ENCODE data around the gene MMP3.

MMP3 gene

GRCh38 chr11:102831489-102832440 is 11.6 kb downstream of the MMP3 start:
- DNase-seq (ENCODE audit: low read depth, low spot score) = peak; percentile 72

- DNase-seq (ENCODE audit: low read depth, low spot score) = no peak
These were observed 12.3 kb downstream of the MMP3 start for GRCh38 chr11:102831128-102831488.

DNA sequence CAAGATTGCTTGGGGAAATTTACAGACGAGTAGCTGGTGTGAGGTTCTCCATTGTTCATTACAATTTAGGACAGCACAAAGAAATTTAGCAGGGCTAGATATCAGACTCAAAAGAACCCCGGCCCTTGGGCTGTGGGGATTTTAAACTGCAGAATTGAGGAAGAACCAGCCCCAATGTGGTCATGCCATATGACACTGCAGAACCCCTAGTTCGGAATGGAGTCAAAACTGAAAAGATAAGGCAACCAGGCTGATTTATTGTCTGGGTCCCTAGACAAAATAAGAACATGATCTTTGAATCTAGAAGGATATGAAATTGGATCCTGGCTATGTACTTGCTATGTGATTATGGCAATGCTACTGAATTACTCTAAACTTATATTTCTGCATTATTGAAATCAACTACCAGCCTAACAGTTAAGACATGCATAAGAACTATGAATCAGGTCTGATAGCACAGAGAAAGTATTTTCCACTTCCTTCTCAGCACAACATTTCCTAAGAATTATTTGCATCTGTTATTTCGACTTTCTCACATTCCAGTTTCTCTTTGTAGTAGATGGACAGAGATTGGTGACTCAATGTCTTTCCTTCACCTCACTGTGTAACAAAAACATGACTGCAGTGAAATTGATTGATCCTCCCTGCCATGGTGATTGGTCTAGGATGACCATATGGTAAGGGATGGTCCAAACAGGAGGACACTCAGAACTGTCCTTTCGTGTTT is 13.2 kb downstream of the MMP3 start:
- no peak for DNase-seq (ENCODE audit: low read depth, low spot score)

GRCh38 chr11:102829316-102830000 is 14.0 kb downstream of the MMP3 start:
- DNase-seq (ENCODE audit: low read depth, low spot score) = no peak

DNA sequence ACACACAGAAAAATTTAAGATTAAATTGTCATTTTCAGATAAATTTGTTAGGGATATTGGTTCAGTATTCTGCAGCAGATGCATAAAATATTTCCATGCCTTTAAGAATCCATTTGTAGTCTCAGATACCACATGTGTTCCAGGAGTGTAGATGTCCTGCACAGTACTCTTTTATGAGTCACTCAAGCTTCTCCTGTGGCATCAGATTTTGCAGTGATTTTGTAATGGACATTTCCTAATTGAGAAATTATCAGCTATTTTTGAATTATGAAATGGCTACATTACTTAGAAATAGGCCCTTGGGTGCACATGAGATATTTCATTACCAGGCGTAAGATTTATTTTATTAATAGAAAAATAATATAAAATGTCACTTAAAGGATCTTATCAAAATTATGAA is 18.9 kb downstream of the MMP3 start:
- DNase-seq (ENCODE audit: low read depth, low spot score) = no peak

GRCh38 chr11:102819491-102819890 is 23.9 kb downstream of the MMP3 start:
- DNase-seq (ENCODE audit: low read depth, low spot score) = no peak

- no peak for DNase-seq (ENCODE audit: low read depth, low spot score)
These were observed 29.9 kb downstream of the MMP3 start for GRCh38 chr11:102813484-102813883.

DNA sequence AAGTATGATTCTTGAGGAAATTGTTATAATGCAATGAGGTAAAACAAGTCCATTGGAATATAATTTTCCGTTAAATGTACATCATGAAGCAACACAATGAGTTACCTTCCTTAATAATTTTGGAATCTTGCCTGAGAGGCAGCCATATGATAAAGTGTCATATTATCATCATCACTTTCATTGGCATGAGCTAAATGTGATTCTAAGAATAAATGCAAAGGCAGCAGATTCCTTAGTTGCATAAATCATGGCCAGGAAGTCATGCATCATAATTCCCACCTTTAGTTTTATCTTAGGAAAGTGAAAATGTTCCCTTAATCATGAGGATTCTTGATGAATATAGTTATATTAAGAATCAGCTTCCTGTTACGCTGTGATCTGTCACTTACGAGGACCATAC is 31.2 kb downstream of the MMP3 start:
- no peak for DNase-seq (ENCODE audit: low read depth, low spot score)

DNA sequence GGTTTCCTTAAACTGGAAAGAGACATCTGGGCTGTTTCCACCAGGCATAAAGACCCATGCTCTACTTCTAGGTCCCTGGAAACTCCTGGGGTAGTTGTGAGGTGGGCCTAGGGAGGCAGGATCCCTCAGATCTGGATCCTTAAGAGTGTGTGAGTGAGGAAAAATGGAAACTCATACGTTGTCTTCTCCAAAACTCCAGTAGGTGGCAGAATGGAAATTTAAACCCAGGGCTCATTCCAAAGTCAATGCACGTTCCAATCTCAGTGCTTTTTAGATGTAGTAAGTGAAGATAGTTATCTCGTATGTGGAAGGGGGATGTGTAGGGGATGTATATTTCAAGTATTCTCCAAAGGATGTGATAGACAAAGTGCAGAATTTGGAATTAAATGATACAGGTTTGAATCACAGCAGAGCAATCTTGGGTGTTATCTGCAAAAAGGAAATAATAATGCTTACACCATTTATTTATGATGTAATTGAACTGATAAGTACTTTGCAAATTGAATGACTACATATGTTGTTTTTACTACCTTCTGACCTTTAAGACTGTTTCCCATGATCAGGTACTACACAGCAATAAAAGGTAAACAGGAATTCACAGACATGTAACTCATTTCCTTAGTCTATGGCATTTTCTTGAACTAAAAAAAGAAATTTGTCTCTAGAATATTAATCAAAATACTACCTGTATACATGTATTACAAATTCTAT is 32.3 kb downstream of the MMP3 start:
- DNase-seq (ENCODE audit: low read depth, low spot score) = peak; percentile 18

DNA sequence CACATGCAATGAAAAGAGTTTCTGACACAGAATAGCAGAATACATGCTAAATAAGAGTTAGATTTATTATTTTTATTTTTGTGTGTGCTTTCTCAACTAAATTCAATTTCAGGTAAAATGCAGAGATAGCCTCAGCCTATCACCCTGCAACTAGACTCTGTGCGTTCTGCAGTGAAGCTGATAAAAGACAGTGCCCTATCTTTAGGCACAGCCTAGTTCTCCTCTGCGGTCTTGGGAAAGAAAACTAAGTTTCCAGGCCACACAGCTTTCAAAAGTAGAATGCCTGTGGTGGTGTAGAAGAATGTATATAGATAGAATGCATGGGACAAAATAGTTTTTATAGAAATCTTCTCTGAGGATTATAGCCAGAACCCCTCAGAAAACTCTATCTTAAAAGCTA is 33.4 kb downstream of the MMP3 start:
- DNase-seq (ENCODE audit: low read depth, low spot score) = no peak

DNA sequence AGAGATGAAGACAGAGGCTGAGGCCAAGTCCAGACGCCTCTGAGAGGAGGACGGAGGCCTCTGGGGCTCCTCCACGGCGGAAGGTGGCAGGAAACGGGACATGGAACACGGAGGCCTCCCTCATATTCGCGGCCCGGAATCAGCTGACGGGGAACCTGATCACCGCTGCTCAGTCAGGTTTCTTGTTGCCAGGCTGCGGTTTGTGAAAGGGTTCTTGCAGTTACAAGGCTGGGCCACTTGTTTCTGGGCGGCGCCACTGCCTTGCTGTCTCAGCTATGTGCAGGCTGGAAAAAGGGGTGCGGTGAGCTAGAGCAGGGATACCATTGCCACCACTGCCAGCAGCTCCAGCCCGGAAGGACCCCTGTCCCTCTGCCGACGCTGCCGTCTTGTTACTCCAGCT is 35.5 kb downstream of the MMP3 start:
- peak; percentile 74 for DNase-seq (ENCODE audit: low read depth, low spot score)

GRCh38 chr11:102806296-102806695 is 37.1 kb downstream of the MMP3 start:
- no peak for DNase-seq (ENCODE audit: low read depth, low spot score)

- DNase-seq (ENCODE audit: low read depth, low spot score) = no peak
These were observed 41.1 kb downstream of the MMP3 start for GRCh38 chr11:102802341-102802740.

DNA sequence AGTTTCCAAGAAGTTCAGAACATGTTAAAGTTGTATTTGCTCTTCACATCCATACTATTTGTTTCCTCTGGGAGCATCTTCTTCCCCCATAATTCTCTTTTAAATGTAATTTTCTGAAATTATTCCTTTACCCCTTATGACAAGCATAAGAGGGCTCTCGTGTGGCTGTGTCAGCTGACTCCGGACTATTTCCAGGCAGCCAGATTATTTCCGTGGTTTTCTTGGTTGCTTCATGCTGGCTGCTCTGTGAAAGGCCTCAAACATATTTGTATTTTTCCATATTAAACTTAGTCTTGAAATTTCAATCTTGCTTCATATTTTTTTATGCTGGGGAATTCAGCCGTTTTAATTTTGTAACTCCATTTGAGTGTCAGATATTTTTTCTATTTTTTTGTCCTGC is 42.6 kb downstream of the MMP3 start:
- DNase-seq (ENCODE audit: low read depth, low spot score) = no peak

GRCh38 chr11:102799681-102800340 is 43.6 kb downstream of the MMP3 start:
- DNase-seq (ENCODE audit: low read depth, low spot score) = no peak

- DNase-seq (ENCODE audit: low read depth, low spot score) = no peak
These were observed 45.2 kb downstream of the MMP3 start, which contains the start of gene MMP1 for GRCh38 chr11:102798012-102798746. Gene MMP1, minus strand, starts transcription at chr11:102798160. Its CDS starts 68 bp downstream, at chr11:102798092.

GRCh38 chr11:102794382-102794781 is 49.0 kb downstream of the MMP3 start:
- peak; percentile 78 for DNase-seq (ENCODE audit: low read depth, low spot score)

GRCh38 chr11:102793677-102794290 is 49.6 kb downstream of the MMP3 start:
- DNase-seq (ENCODE audit: low read depth, low spot score) = peak; percentile 19

DNA sequence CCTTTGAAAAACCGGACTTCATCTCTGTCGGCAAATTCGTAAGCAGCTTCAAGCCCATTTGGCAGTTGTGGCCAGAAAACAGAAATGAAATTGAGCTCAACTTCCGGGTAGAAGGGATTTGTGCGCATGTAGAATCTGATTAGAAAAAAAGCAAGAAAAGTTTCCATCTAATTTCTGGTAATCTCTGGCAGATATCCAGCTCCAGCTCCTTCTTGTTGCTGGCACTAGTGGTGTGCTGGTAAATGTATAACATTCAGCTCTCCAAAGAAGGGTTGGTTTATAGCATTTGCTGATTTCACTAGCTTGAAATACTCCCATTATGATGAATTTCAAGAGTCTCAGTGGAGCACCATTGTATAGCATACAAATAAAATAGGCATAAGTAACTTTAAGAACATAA is 50.8 kb downstream of the MMP3 start:
- DNase-seq (ENCODE audit: low read depth, low spot score) = no peak

Measured in ELF-1 (cell line).